PC-3 (cell line): ENCODE measurements around the gene ERFL.
"Not testable (repeated sequence)": the region's sequence is repeated elsewhere in the genome, so short reads cannot be mapped to it uniquely, and the experiment has no call there.

Source experiments
- EZH2 ChIP-seq: fragments of 300-600 bp; sonication (generic); IDR thresholded peaks from one replicate; pipeline ENCODE4 v1.6.1; 2017; ENCODE audit warnings: antibody characterized with exemption, mild to moderate bottlenecking, low read length; ENCODE audit not compliant: unreplicated experiment
- TF ChIP-seq, protein P1 (sequence below): fragments of 300-600 bp; sonication (generic); conservative IDR thresholded peaks from 2 replicates; pipeline ENCODE4 v1.5.1; 2017; ENCODE audit warnings: antibody characterized with exemption, low read depth, mild to moderate bottlenecking, low read length

DNA sequence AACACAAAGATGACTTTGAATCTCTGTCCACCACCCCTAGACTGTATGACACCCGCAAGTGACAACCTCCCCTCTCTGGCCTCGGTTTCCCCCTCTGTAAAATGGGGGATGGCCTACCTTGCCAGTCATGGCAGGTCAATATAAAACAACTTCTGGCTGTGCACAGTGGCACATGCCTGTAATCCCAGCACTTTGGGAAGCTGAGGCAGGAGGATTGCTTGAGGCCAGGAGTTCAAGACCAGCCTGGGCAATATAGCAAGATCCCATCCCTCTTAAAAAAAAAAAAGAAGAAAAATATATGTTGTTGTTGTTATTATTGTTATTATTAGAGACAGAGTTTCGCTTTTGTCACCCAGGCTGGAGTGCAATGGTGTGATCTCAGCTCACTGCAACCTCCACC is 52.3 kb downstream of the ERFL start:
- TF ChIP-seq EZH2: not testable (repeated sequence)
- TF ChIP-seq, protein P1, sequence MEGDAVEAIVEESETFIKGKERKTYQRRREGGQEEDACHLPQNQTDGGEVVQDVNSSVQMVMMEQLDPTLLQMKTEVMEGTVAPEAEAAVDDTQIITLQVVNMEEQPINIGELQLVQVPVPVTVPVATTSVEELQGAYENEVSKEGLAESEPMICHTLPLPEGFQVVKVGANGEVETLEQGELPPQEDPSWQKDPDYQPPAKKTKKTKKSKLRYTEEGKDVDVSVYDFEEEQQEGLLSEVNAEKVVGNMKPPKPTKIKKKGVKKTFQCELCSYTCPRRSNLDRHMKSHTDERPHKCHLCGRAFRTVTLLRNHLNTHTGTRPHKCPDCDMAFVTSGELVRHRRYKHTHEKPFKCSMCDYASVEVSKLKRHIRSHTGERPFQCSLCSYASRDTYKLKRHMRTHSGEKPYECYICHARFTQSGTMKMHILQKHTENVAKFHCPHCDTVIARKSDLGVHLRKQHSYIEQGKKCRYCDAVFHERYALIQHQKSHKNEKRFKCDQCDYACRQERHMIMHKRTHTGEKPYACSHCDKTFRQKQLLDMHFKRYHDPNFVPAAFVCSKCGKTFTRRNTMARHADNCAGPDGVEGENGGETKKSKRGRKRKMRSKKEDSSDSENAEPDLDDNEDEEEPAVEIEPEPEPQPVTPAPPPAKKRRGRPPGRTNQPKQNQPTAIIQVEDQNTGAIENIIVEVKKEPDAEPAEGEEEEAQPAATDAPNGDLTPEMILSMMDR: not testable (repeated sequence)
